AG10803 (cell line): ENCODE data around the gene MYMX.

Experiments used
- DNase-seq: peaks from one replicate; pipeline ENCODE4 v3.0.0; 2010; ENCODE audit warnings: low read depth
- H3K4me3 ChIP-seq: 2 replicates; pipeline ENCODE4 v1.5.1; 2011; ENCODE audit warnings: mild to moderate bottlenecking, low read length, control low read depth
- CTCF ChIP-seq: conservative IDR thresholded peaks from 2 replicates; pipeline ENCODE4 v1.5.1; 2011; ENCODE audit warnings: mild to moderate bottlenecking, low read length, control low read depth, inconsistent platforms

Gene MYMX

GRCh38 chr6:44255105-44255808, 38.5 kb downstream of the MYMX start:
- no peak for TF ChIP-seq CTCF
- no peak for DNase-seq
- H3K4me3 ChIP-seq = no peak overlapping the region

- no peak for TF ChIP-seq CTCF
- H3K4me3 ChIP-seq = peak overlapping the region; percentile 87
- no peak for DNase-seq
These were observed 39.4 kb downstream of the MYMX start for GRCh38 chr6:44255871-44256774.

- peak overlapping the region; percentile 87 for H3K4me3 ChIP-seq
- no peak for DNase-seq
- TF ChIP-seq CTCF = no peak
These were observed 40.0 kb downstream of the MYMX start for GRCh38 chr6:44256775-44257024.

GRCh38 chr6:44257025-44257752, 40.5 kb downstream of the MYMX start, which contains the start of gene SLC35B2:
SLC35B2 (minus strand) TSS chr6:44257528; CDS start chr6:44257410, 118 bp downstream.
- peak within 1 kb of the TSS; percentile 87 for H3K4me3 ChIP-seq
- peak; percentile 68 for DNase-seq
- TF ChIP-seq CTCF = peak; percentile 31

- DNase-seq = no peak
- peak overlapping the region; percentile 60 for H3K4me3 ChIP-seq
- no peak; the same call in none of the 2 replicates for TF ChIP-seq CTCF
These were observed 41.1 kb downstream of the MYMX start for GRCh38 chr6:44257753-44258324.

GRCh38 chr6:44258325-44258863, 41.7 kb downstream of the MYMX start:
- no peak for DNase-seq
- TF ChIP-seq CTCF = no peak

More at GRCh38 chr6:44258325-44258863, 41.7 kb downstream of the MYMX start:
- no peak overlapping the region for H3K4me3 ChIP-seq
